Trophoblast cell (in vitro differentiated cells and primary cell): ENCODE results near the gene UBAC1.
"Not testable (repeated sequence)": the region's sequence is repeated elsewhere in the genome, so short reads cannot be mapped to it uniquely, and the experiment has no call there.

ENCODE experiments used
- DNase-seq, 2 donors: peaks; one replicate each; pipeline ENCODE4 v3.0.0-alpha.2; 2016
- H2AFZ ChIP-seq: 2 replicates; pipeline ENCODE4 v1.6.1; 2013; ENCODE audit warnings: low read length, moderate library complexity, mild to moderate bottlenecking; ENCODE audit not compliant: insufficient read depth, poor library complexity
- H2AK5ac ChIP-seq: 2 replicates; pipeline ENCODE4 v1.6.1; 2013; ENCODE audit warnings: mild to moderate bottlenecking, low read length
- H2BK120ac ChIP-seq: 2 replicates; pipeline ENCODE4 v1.6.1; 2013; ENCODE audit warnings: low read length, mild to moderate bottlenecking, moderate library complexity; ENCODE audit not compliant: insufficient read depth, poor library complexity
- H2BK12ac ChIP-seq: 2 replicates; pipeline ENCODE4 v1.6.1; 2013; ENCODE audit warnings: mild to moderate bottlenecking, low read length, moderate library complexity
- H2BK5ac ChIP-seq: 2 replicates; pipeline ENCODE4 v1.6.1; 2013; ENCODE audit warnings: low read length, low read depth, moderate library complexity, mild to moderate bottlenecking; ENCODE audit not compliant: poor library complexity
- H3K14ac ChIP-seq: 2 replicates; pipeline ENCODE4 v1.6.1; 2013; ENCODE audit warnings: mild to moderate bottlenecking, low read length
- H3K18ac ChIP-seq: 2 replicates; pipeline ENCODE4 v1.6.1; 2013; ENCODE audit warnings: mild to moderate bottlenecking, low read length
- H3K23ac ChIP-seq: 2 replicates; pipeline ENCODE4 v1.6.1; 2013; ENCODE audit warnings: low read length
- H3K27ac ChIP-seq: 2 replicates; pipeline ENCODE4 v1.5.1; 2013; ENCODE audit warnings: low read depth, mild to moderate bottlenecking, inconsistent platforms, low read length, moderate library complexity
- H3K27me3 ChIP-seq: 2 replicates; pipeline ENCODE4 v1.6.1; 2013; ENCODE audit warnings: inconsistent platforms, mild to moderate bottlenecking, low read length, moderate library complexity; ENCODE audit not compliant: insufficient read depth
- H3K36me3 ChIP-seq, 2 experiments: 1 replicate in 1 of 2; 2 replicates in 1 of 2; pipeline ENCODE4 v1.6.1; 2013; ENCODE audit warnings: low read length in 2 of 2, mild to moderate bottlenecking in 2 of 2, moderate library complexity in 1 of 2; ENCODE audit not compliant: insufficient read depth in 2 of 2, control insufficient read depth in 1 of 2
- H3K4ac ChIP-seq: 2 replicates; pipeline ENCODE4 v1.6.1; 2013; ENCODE audit warnings: low read depth, mild to moderate bottlenecking, low read length, moderate library complexity
- H3K4me1 ChIP-seq, 2 experiments: 1 replicate in 1 of 2; 2 replicates in 1 of 2; pipeline ENCODE4 v1.6.1; 2013; ENCODE audit warnings: low read length in 2 of 2, mild to moderate bottlenecking in 2 of 2, moderate library complexity in 1 of 2; ENCODE audit not compliant: insufficient read depth in 2 of 2, control insufficient read depth in 1 of 2
- H3K4me2 ChIP-seq: 2 replicates; pipeline ENCODE4 v1.6.1; 2013; ENCODE audit warnings: inconsistent platforms, mild to moderate bottlenecking, low read length, moderate library complexity
- H3K4me3 ChIP-seq: 2 replicates; pipeline ENCODE4 v1.5.1; 2013; ENCODE audit warnings: mild to moderate bottlenecking, low read depth, low read length, inconsistent platforms
- H3K79me1 ChIP-seq: one replicate; pipeline ENCODE4 v1.6.1; 2013; ENCODE audit warnings: low read length
- H3K79me2 ChIP-seq: 2 replicates; pipeline ENCODE4 v1.6.1; 2013; ENCODE audit warnings: low read length, mild to moderate bottlenecking; ENCODE audit not compliant: control insufficient read depth, insufficient read depth, poor library complexity
- H3K9ac ChIP-seq: 2 replicates; pipeline ENCODE4 v1.6.1; 2013; ENCODE audit warnings: mild to moderate bottlenecking, low read length
- H3K9me3 ChIP-seq: 2 replicates; pipeline ENCODE4 v1.6.1; 2013; ENCODE audit warnings: low read depth, mild to moderate bottlenecking, control low read depth, inconsistent platforms, low read length; ENCODE audit not compliant: insufficient read depth
- H4K12ac ChIP-seq: 2 replicates; pipeline ENCODE4 v1.6.1; 2013; ENCODE audit warnings: low read depth, mild to moderate bottlenecking, low read length, moderate library complexity
- H4K8ac ChIP-seq: 2 replicates; pipeline ENCODE4 v1.6.1; 2013; ENCODE audit warnings: low read depth, mild to moderate bottlenecking, low read length, moderate library complexity
- H4K91ac ChIP-seq: one replicate; pipeline ENCODE4 v1.6.1; 2013; ENCODE audit warnings: low read depth, mild to moderate bottlenecking, low read length, moderate library complexity
- WGBS: extraction: QIAGEN DNeasy Blood & Tissue Kit; methylation state at CpG from one replicate; pipeline ENCODE4 v1.1.7; 2013; ENCODE audit warnings: missing lambda C conversion rate; ENCODE audit not compliant: insufficient read length, insufficient coverage; ENCODE audit errors: extremely low coverage; 5-methylcytosine and 5-hydroxymethylcytosine counted together

The UBAC1 gene

DNA sequence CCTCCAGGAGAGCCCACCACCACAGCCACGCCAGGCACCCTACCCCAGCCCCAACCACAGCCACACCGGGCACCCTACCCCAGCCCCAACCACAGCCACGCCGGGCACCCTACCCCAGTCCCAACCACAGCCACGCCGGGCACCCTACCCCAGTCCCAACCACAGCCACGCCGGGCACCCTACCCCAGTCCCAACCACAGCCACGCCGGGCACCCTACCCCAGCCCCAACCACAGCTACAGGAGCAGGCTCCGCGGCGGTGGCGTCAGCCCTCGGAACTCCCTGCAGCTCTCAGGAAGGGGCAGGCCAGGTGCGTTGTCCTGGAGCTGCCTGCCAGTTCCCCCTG is 5.7 kb upstream of the UBAC1 start:
- H4K8ac ChIP-seq, H3K36me3 ChIP-seq, H3K14ac ChIP-seq, H3K79me1 ChIP-seq, H3K4me1 ChIP-seq, H2BK5ac ChIP-seq, H2AFZ ChIP-seq, H3K9ac ChIP-seq, H3K27me3 ChIP-seq, H3K79me2 ChIP-seq, H4K12ac ChIP-seq, H2BK120ac ChIP-seq, H3K4ac ChIP-seq, DNase-seq, H3K4me3 ChIP-seq, H3K27ac ChIP-seq, H2AK5ac ChIP-seq, H4K91ac ChIP-seq, H3K23ac ChIP-seq, H3K4me2 ChIP-seq, H3K9me3 ChIP-seq, H2BK12ac ChIP-seq, H3K18ac ChIP-seq: not testable (repeated sequence)
- WGBS = no CpG with 5 or more reads among the region's 16 CpGs

DNA sequence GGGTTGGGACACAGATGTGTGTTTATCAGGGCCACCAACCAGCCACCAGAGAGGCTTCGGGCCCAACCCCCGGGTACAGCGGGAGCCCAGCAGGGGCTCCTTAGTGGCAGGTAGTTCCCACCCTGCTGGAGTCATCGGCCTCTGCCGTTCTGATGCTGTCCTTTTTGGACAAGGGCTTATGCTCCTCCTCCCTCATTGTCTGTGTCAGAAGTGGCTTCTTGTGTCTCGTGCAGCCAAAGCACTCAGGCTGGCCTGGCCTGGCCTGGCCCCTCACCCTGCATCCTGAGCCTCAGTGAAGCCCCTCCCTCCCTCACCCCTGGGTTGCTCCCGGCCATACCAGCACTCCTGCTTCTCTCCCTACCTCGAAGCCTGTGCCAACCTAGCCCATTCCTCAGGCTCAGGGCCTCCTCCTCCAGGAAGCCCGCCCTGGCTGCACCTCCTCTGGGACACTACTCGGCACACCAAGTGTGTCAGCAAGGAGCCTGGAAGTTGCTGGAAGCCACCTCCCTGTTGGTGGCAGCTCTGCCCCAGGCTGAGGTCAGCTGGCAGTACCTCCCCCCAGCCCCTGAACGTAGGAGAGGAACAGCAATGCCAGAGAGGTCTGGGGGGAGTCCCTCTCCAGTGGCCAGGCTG is 4.1 kb upstream of the UBAC1 start:
- Histone ChIP-seq H4K8ac (no peak overlapping the region), H3K79me2 (peaks cover 7% of the 10 kb centered on the region), H3K79me1 (peaks cover 6% of the 10 kb centered on the region), H3K4ac (no peak overlapping the region), H2BK120ac (no peak overlapping the region), H2AK5ac (no peak overlapping the region), H2AFZ (no peak overlapping the region), H3K27me3 (no peaks in the 10 kb centered on the region), H3K9ac (no peak overlapping the region), H2BK12ac (no peak overlapping the region), H3K9me3 (peaks cover 2% of the 10 kb centered on the region), H3K18ac (no peak overlapping the region), H4K91ac (no peak overlapping the region), H3K36me3 (no peaks in the 10 kb centered on the region), H4K12ac (no peak overlapping the region), H3K23ac (no peak overlapping the region), H3K4me3 (no peak overlapping the region), H3K14ac (no peak overlapping the region), H3K27ac (no peak overlapping the region), H2BK5ac (no peak overlapping the region), H3K4me1 (peaks cover 2 to 6% of the 10 kb centered on the region in 2 experiments), H3K4me2 (no peak overlapping the region)
- WGBS = no CpG with 5 or more reads among the region's 11 CpGs
- DNase-seq = no peak

DNA sequence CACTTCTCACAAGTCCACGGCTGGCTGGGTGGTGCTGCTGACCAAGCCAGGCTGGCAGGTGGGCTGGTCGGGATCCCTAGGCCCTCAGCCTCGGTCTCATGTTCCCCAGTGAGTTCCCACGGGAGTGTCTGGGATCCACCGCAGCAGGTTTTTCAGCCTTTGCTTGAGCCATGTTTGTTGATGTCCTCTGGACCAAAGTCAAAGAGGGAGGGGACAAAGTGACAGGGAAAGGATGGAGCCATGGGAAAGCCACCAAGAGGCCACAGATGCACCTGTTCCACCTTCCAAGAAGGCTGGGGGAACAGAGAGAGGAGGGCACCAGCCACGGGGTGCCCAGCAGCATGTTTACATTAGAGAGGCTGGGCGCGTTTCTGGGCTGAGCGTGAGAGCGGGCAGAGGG is 2.8 kb upstream of the UBAC1 start:
- H3K9ac ChIP-seq = no peak overlapping the region
- no peak overlapping the region for H3K23ac ChIP-seq
- H3K14ac ChIP-seq = no peak overlapping the region
- peaks cover 10% of the 10 kb centered on the region for H3K79me2 ChIP-seq
- no peak overlapping the region for H2BK12ac ChIP-seq
- H4K12ac ChIP-seq = no peak overlapping the region
- no peak overlapping the region for H3K4ac ChIP-seq
- H3K79me1 ChIP-seq = peaks cover 6% of the 10 kb centered on the region
- no peak overlapping the region for H2BK120ac ChIP-seq
- peaks cover 2% of the 10 kb centered on the region for H3K9me3 ChIP-seq
- H3K27me3 ChIP-seq = no peaks in the 10 kb centered on the region
- H3K18ac ChIP-seq = no peak overlapping the region
- H3K36me3 ChIP-seq = no peaks in the 10 kb centered on the region
- H3K27ac ChIP-seq = no peak overlapping the region
- no peak overlapping the region for H2AK5ac ChIP-seq
- H3K4me1 ChIP-seq = peaks cover 2 to 14% of the 10 kb centered on the region in 2 experiments
- H4K8ac ChIP-seq = no peak overlapping the region
- no peak for DNase-seq
- H2BK5ac ChIP-seq = no peak overlapping the region
- H2AFZ ChIP-seq = no peak overlapping the region
- WGBS = no CpG with 5 or more reads among the region's 10 CpGs
- H3K4me3 ChIP-seq = no peak overlapping the region
- no peak overlapping the region for H4K91ac ChIP-seq
- H3K4me2 ChIP-seq = no peak overlapping the region

DNA sequence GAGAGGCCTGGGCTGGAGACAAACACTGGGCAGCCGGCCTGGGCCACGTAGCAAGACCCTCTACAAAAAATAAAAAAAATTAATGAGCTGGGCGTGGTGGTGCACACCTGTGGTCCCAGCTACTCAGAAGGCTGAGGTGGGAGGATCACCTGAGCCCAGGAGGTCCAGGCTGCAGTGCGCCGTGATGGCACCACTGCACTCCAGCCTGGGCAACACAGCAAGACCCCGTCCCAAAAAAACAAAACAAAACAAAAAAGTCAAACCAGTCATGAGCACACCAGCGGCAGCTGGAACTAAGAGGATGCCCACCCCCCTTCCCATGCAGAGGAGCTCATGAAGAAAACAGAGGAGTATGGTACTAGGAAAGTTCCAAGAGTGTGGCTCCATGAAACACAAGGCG is 2.2 kb upstream of the UBAC1 start:
- H2BK12ac ChIP-seq = no peak overlapping the region
- no peak overlapping the region for H3K27ac ChIP-seq
- H2BK5ac ChIP-seq = no peak overlapping the region
- no peak overlapping the region for H2BK120ac ChIP-seq
- no peak for DNase-seq
- H3K79me2 ChIP-seq = peaks cover 10% of the 10 kb centered on the region
- peaks cover 6% of the 10 kb centered on the region for H3K79me1 ChIP-seq
- H4K12ac ChIP-seq = no peak overlapping the region
- no CpG with 5 or more reads among the region's 8 CpGs for WGBS
- no peak overlapping the region for H4K8ac ChIP-seq
- no peak overlapping the region for H4K91ac ChIP-seq
- H2AFZ ChIP-seq = no peak overlapping the region
- no peak overlapping the region for H3K9ac ChIP-seq
- H3K4me1 ChIP-seq = peaks cover 2 to 14% of the 10 kb centered on the region in 2 experiments
- no peak overlapping the region for H3K4me2 ChIP-seq
- H3K36me3 ChIP-seq = no peaks in the 10 kb centered on the region
- H3K4ac ChIP-seq = no peak overlapping the region
- H2AK5ac ChIP-seq = no peak overlapping the region
- H3K4me3 ChIP-seq = no peak overlapping the region
- no peaks in the 10 kb centered on the region for H3K27me3 ChIP-seq
- H3K23ac ChIP-seq = no peak overlapping the region
- H3K14ac ChIP-seq = no peak overlapping the region
- no peak overlapping the region for H3K18ac ChIP-seq
- H3K9me3 ChIP-seq = peaks cover 2% of the 10 kb centered on the region
